Measurements from ENCODE around the gene BCKDHA. TPM values are rescaled to one million over a fixed set of nuclear protein-coding genes. Genes with fewer than 3 reads are reported as not detected.
A peak's percentile ranks its signal among the peaks of the same experiment; 100 is the strongest.

BCKDHA gene
- total and polyA plus RNA-seq, 9 of the 15 experiments (the other 6 are each of a cell fraction or from before 2014, with no cell fraction given), result 4.5 to 52.5 (median 14.1) TPM

DNA sequence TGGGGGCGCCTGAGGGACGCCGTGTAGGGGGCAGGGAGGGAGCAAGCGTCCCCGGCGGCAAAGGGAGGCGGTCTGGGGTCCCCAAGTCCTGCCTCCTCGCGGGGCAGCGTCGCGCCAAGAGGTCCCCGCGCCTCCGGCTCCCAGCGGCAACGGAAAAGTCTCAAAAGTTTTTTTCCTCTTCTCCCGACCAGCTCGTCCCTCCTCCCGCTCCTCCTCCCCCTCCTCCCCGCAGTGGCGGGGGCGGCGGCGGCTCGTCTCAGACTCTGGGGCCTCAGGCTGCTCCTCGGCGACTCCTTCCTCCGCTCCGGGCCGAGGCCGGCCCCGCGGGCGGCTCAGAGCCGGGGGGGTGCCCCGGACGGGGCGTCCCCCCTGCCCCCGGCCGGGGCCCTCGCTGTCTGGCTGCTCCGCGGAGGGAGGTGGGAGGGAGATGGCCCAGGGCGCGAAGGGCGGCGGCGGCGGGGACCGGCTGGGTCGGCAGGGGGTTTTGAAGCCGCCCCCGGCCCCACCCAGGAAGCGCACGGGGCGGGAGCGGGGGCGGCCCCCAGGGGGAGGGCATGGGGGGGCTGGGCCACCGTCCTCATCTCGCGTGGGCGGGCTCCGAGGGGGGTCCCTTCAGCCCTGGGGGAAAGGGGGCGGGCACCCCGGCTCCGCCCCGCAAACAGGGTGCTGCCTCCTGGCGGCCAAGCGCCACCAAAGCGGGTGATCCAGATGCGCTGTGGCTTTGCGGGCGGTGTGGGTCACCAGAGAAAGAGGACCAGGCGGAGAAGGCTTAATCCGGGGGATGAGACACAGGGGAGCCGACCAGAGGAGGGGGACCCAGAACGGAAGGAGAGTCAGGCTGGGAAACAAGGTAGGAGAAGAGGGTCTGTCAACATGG, 43.9 kb upstream of the BCKDHA start, which contains the start of gene TGFB1 (continued):
- TF ChIP-seq BMI1 (IDR thresholded peaks at IDR 0.05; ENCODE audit: low read length), result no peak
- TF ChIP-seq, protein P1, sequence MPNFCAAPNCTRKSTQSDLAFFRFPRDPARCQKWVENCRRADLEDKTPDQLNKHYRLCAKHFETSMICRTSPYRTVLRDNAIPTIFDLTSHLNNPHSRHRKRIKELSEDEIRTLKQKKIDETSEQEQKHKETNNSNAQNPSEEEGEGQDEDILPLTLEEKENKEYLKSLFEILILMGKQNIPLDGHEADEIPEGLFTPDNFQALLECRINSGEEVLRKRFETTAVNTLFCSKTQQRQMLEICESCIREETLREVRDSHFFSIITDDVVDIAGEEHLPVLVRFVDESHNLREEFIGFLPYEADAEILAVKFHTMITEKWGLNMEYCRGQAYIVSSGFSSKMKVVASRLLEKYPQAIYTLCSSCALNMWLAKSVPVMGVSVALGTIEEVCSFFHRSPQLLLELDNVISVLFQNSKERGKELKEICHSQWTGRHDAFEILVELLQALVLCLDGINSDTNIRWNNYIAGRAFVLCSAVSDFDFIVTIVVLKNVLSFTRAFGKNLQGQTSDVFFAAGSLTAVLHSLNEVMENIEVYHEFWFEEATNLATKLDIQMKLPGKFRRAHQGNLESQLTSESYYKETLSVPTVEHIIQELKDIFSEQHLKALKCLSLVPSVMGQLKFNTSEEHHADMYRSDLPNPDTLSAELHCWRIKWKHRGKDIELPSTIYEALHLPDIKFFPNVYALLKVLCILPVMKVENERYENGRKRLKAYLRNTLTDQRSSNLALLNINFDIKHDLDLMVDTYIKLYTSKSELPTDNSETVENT (CRISPR knock-in tag; IDR thresholded peaks at IDR 0.05), result 0 out of 2 replicates have a peak, but pooled peaks have one; percentile 9
- TF ChIP-seq ZBED1 (IDR thresholded peaks at IDR 0.05), result no peak
- TF ChIP-seq GABPB2 (CRISPR knock-in tag; conservative IDR thresholded peaks at IDR 0.05), result no peak
- no peak for TF ChIP-seq COPS2 (conservative IDR thresholded peaks at IDR 0.05)
- TF ChIP-seq ZC3H4 (CRISPR knock-in tag; IDR thresholded peaks at IDR 0.05; ENCODE audit: borderline replicate concordance), result no peak
- TF ChIP-seq MAFK (IDR thresholded peaks at IDR 0.05; ENCODE audit: low read length), result no peak
- TF ChIP-seq, protein P2, sequence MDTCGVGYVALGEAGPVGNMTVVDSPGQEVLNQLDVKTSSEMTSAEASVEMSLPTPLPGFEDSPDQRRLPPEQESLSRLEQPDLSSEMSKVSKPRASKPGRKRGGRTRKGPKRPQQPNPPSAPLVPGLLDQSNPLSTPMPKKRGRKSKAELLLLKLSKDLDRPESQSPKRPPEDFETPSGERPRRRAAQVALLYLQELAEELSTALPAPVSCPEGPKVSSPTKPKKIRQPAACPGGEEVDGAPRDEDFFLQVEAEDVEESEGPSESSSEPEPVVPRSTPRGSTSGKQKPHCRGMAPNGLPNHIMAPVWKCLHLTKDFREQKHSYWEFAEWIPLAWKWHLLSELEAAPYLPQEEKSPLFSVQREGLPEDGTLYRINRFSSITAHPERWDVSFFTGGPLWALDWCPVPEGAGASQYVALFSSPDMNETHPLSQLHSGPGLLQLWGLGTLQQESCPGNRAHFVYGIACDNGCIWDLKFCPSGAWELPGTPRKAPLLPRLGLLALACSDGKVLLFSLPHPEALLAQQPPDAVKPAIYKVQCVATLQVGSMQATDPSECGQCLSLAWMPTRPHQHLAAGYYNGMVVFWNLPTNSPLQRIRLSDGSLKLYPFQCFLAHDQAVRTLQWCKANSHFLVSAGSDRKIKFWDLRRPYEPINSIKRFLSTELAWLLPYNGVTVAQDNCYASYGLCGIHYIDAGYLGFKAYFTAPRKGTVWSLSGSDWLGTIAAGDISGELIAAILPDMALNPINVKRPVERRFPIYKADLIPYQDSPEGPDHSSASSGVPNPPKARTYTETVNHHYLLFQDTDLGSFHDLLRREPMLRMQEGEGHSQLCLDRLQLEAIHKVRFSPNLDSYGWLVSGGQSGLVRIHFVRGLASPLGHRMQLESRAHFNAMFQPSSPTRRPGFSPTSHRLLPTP (IDR thresholded peaks at IDR 0.05; ENCODE audit: borderline replicate concordance, extremely low read depth, insufficient read length), result no peak
- TF ChIP-seq MCM5 (IDR thresholded peaks at IDR 0.05; ENCODE audit: low read depth), result no peak
- TF ChIP-seq RCOR1 (IDR thresholded peaks at IDR 0.05; ENCODE audit: borderline replicate concordance in 1 of 2, low read depth in 2 of 2, low read length in 2 of 2), result peak in 1 of 2 experiments; percentile 57; a peak in 2 of 4 replicates
- TF ChIP-seq TFAM (CRISPR knock-in tag; conservative IDR thresholded peaks at IDR 0.05), result no peak
- TF ChIP-seq, protein P3, sequence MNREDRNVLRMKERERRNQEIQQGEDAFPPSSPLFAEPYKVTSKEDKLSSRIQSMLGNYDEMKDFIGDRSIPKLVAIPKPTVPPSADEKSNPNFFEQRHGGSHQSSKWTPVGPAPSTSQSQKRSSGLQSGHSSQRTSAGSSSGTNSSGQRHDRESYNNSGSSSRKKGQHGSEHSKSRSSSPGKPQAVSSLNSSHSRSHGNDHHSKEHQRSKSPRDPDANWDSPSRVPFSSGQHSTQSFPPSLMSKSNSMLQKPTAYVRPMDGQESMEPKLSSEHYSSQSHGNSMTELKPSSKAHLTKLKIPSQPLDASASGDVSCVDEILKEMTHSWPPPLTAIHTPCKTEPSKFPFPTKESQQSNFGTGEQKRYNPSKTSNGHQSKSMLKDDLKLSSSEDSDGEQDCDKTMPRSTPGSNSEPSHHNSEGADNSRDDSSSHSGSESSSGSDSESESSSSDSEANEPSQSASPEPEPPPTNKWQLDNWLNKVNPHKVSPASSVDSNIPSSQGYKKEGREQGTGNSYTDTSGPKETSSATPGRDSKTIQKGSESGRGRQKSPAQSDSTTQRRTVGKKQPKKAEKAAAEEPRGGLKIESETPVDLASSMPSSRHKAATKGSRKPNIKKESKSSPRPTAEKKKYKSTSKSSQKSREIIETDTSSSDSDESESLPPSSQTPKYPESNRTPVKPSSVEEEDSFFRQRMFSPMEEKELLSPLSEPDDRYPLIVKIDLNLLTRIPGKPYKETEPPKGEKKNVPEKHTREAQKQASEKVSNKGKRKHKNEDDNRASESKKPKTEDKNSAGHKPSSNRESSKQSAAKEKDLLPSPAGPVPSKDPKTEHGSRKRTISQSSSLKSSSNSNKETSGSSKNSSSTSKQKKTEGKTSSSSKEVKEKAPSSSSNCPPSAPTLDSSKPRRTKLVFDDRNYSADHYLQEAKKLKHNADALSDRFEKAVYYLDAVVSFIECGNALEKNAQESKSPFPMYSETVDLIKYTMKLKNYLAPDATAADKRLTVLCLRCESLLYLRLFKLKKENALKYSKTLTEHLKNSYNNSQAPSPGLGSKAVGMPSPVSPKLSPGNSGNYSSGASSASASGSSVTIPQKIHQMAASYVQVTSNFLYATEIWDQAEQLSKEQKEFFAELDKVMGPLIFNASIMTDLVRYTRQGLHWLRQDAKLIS (CRISPR knock-in tag; IDR thresholded peaks at IDR 0.05), result 0 out of 2 replicates have a peak, but pooled peaks have one; percentile 26
- no peak for TF ChIP-seq NFRKB (IDR thresholded peaks at IDR 0.05; ENCODE audit: low read depth)
- TF ChIP-seq, protein P4, sequence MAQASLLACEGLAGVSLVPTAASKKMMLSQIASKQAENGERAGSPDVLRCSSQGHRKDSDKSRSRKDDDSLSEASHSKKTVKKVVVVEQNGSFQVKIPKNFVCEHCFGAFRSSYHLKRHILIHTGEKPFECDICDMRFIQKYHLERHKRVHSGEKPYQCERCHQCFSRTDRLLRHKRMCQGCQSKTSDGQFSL (CRISPR knock-in tag; IDR thresholded peaks at IDR 0.05), result no peak
- TF ChIP-seq, protein P4 (tag; IDR thresholded peaks at IDR 0.05), result peak in 1 of 2 experiments; percentile 92; a peak in 2 of 4 replicates
- TF ChIP-seq, protein P5, sequence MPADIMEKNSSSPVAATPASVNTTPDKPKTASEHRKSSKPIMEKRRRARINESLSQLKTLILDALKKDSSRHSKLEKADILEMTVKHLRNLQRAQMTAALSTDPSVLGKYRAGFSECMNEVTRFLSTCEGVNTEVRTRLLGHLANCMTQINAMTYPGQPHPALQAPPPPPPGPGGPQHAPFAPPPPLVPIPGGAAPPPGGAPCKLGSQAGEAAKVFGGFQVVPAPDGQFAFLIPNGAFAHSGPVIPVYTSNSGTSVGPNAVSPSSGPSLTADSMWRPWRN (IDR thresholded peaks at IDR 0.05; ENCODE audit: low read depth), result no peak

All from K562 (cell line).